ENCODE measurements around the gene NCOR2.
A peak's percentile ranks its signal among the peaks of the same experiment; 100 is the strongest.

The NCOR2 gene

DNA sequence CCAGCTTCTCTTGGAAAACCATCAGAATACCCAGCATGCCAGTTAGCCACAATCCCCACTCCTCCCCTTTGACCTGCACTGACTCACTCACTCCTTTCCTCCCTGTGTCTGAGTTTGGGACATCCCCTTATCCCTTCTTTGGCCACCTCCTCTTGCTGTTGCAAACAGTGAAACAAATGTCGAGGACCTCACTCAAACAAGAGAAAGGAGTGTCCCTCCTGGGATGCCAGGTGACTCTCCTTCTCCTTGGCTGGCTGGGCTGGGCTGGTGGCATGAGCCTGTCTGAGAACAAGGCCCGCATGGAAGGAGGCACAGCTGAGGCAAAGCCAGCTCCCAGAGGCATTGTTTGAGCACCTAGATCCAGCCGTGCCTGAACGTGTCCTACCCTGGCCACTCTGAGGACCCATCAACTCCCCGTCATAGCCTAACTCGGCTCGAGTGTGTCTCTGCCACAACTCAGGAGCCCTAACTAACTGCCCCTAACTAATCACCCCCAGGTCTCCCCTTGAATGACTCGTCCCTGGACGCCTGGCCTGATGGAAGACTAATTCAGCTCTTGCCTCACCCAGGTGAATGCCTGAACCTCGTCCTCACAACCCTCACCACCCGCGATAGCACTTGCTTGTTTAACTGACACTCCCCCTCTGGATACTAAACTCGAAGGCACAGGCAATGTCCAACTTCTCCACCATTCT lies 43.0 kb downstream of the NCOR2 start:
- Histone ChIP-seq H3K4me1 (ENCODE audit: insufficient read depth, low read length) (no peaks in the 10 kb centered on the region), H3K36me3 (ENCODE audit: insufficient read depth, low read depth, low read length) (peaks cover 5% of the 10 kb centered on the region; the same call in 1 of the 2 replicates), H3K9ac (ENCODE audit: low read depth, low read length) (no peak overlapping the region), H3K9me3 (ENCODE audit: insufficient read depth, low read depth, low read length) (no peaks in the 10 kb centered on the region), H3K4me3 (ENCODE audit: low read length) (no peak overlapping the region), H3K27me3 (ENCODE audit: insufficient read depth, low read length) (no peaks in the 10 kb centered on the region), H3K27ac (ENCODE audit: low read length) (no peak overlapping the region)

GRCh38 chr12:124523071-124523470 lies 44.3 kb downstream of the NCOR2 start:
- no peaks in the 10 kb centered on the region for H3K9me3 ChIP-seq (ENCODE audit: insufficient read depth, low read depth, low read length)
- no peak overlapping the region for H3K9ac ChIP-seq (ENCODE audit: low read depth, low read length)
- peaks cover 5% of the 10 kb centered on the region; the same call in 1 of the 2 replicates for H3K36me3 ChIP-seq (ENCODE audit: insufficient read depth, low read depth, low read length)
- no peak overlapping the region for H3K27ac ChIP-seq (ENCODE audit: low read length)
- H3K4me1 ChIP-seq (ENCODE audit: insufficient read depth, low read length), result peaks cover 7% of the 10 kb centered on the region; the same call in 1 of the 2 replicates
- H3K27me3 ChIP-seq (ENCODE audit: insufficient read depth, low read length), result no peaks in the 10 kb centered on the region
- no peak overlapping the region for H3K4me3 ChIP-seq (ENCODE audit: low read length)

GRCh38 chr12:124520907-124521306 lies 46.5 kb downstream of the NCOR2 start:
- Histone ChIP-seq H3K27me3 (ENCODE audit: insufficient read depth, low read length) (no peaks in the 10 kb centered on the region), H3K27ac (ENCODE audit: low read length) (no peak overlapping the region), H3K36me3 (ENCODE audit: insufficient read depth, low read depth, low read length) (peaks cover 5% of the 10 kb centered on the region; the same call in 1 of the 2 replicates), H3K9me3 (ENCODE audit: insufficient read depth, low read depth, low read length) (no peaks in the 10 kb centered on the region), H3K4me3 (ENCODE audit: low read length) (no peak overlapping the region), H3K9ac (ENCODE audit: low read depth, low read length) (no peak overlapping the region), H3K4me1 (ENCODE audit: insufficient read depth, low read length) (peaks cover 7% of the 10 kb centered on the region; the same call in 1 of the 2 replicates)

GRCh38 chr12:124520265-124520701 lies 47.1 kb downstream of the NCOR2 start:
- Histone ChIP-seq H3K9ac (ENCODE audit: low read depth, low read length) (no peak overlapping the region), H3K9me3 (ENCODE audit: insufficient read depth, low read depth, low read length) (no peaks in the 10 kb centered on the region), H3K27me3 (ENCODE audit: insufficient read depth, low read length) (no peaks in the 10 kb centered on the region), H3K4me3 (ENCODE audit: low read length) (no peak overlapping the region), H3K36me3 (ENCODE audit: insufficient read depth, low read depth, low read length) (peaks cover 9% of the 10 kb centered on the region; the same call in 1 of the 2 replicates), H3K27ac (ENCODE audit: low read length) (no peak overlapping the region), H3K4me1 (ENCODE audit: insufficient read depth, low read length) (peaks cover 7% of the 10 kb centered on the region; the same call in 1 of the 2 replicates)

- Histone ChIP-seq H3K27me3 (ENCODE audit: insufficient read depth, low read length) (no peaks in the 10 kb centered on the region), H3K27ac (ENCODE audit: low read length) (no peak overlapping the region), H3K9ac (ENCODE audit: low read depth, low read length) (no peak overlapping the region), H3K36me3 (ENCODE audit: insufficient read depth, low read depth, low read length) (peaks cover 9% of the 10 kb centered on the region; the same call in 1 of the 2 replicates), H3K4me3 (ENCODE audit: low read length) (no peak overlapping the region), H3K4me1 (ENCODE audit: insufficient read depth, low read length) (peaks cover 7% of the 10 kb centered on the region; the same call in 1 of the 2 replicates), H3K9me3 (ENCODE audit: insufficient read depth, low read depth, low read length) (no peaks in the 10 kb centered on the region)
Observed at GRCh38 chr12:124519746-124520145, 47.7 kb downstream of the NCOR2 start.

GRCh38 chr12:124518051-124518932 lies 49.1 kb downstream of the NCOR2 start:
- no peaks in the 10 kb centered on the region for H3K9me3 ChIP-seq (ENCODE audit: insufficient read depth, low read depth, low read length)
- peaks cover 9% of the 10 kb centered on the region; the same call in 1 of the 2 replicates for H3K36me3 ChIP-seq (ENCODE audit: insufficient read depth, low read depth, low read length)
- peak overlapping the region; percentile 48 for H3K9ac ChIP-seq (ENCODE audit: low read depth, low read length)
- no peak overlapping the region for H3K4me3 ChIP-seq (ENCODE audit: low read length)
- H3K4me1 ChIP-seq (ENCODE audit: insufficient read depth, low read length), result peaks cover 17% of the 10 kb centered on the region
- H3K27me3 ChIP-seq (ENCODE audit: insufficient read depth, low read length), result no peaks in the 10 kb centered on the region
- H3K27ac ChIP-seq (ENCODE audit: low read length), result no peak overlapping the region

Measured in iPS-20b (cell line).